Measurements from ENCODE around the gene TAF1C. TPM values are rescaled to one million over a fixed set of nuclear protein-coding genes. Genes with fewer than 3 reads are reported as not detected.

The TAF1C gene
- total and polyA plus RNA-seq, 11 donors = 16.3 to 34.4 (median 22.3) TPM

GRCh38 chr16:84161037-84161436 lies 25.8 kb downstream of the TAF1C start:
- DNase-seq (no peak), ATAC-seq (no peak)
- intact Hi-C loops (cut with DNase I) = no loop called here
- no peaks in the 10 kb centered on the region for H3K9me3 ChIP-seq
- no peaks in the 10 kb centered on the region for H3K36me3 ChIP-seq
- no peak overlapping the region for H3K27ac ChIP-seq
- no peaks in the 10 kb centered on the region for H3K4me1 ChIP-seq
- TF ChIP-seq CTCF (IDR thresholded peaks at IDR 0.05) (no peak), POLR2A (IDR thresholded peaks at IDR 0.05) (no peak)
- 81 to 85% (median 82%) methylated on average over 10 of the region's 10 CpGs for WGBS, 4 donors
- peaks cover 0 to 19% (median 4%) of the 10 kb centered on the region in 9 donors for H3K27me3 ChIP-seq
- H3K4me3 ChIP-seq = no peak overlapping the region

- H3K27me3 ChIP-seq = peaks cover 0 to 19% (median 4%) of the 10 kb centered on the region in 9 donors
- no peaks in the 10 kb centered on the region for H3K4me1 ChIP-seq
- no peak overlapping the region for H3K27ac ChIP-seq
- no peak for TF ChIP-seq CTCF (IDR thresholded peaks at IDR 0.05)
- 35 to 73% (median 60%) methylated on average over 1 of the region's 1 CpG for WGBS, 4 donors
- intact Hi-C loops (cut with DNase I) = no loop called here
- H3K4me3 ChIP-seq = no peak overlapping the region
- no peaks in the 10 kb centered on the region for H3K9me3 ChIP-seq
- ATAC-seq = no peak
- DNase-seq = no peak
- no peaks in the 10 kb centered on the region for H3K36me3 ChIP-seq
These were observed 27.1 kb downstream of the TAF1C start for GRCh38 chr16:84159800-84160199.

- WGBS, 4 donors = 17 to 39% (median 32%) methylated on average over 9 of the region's 9 CpGs
- H3K27me3 ChIP-seq = peaks cover 0 to 18% (median 4%) of the 10 kb centered on the region in 9 donors
- no peaks in the 10 kb centered on the region for H3K4me1 ChIP-seq
- TF ChIP-seq POLR2A (IDR thresholded peaks at IDR 0.05) = no peak
- no peak for TF ChIP-seq CTCF (IDR thresholded peaks at IDR 0.05)
- ATAC-seq = no peak
- no peak overlapping the region for H3K27ac ChIP-seq
- H3K9me3 ChIP-seq = no peaks in the 10 kb centered on the region
- intact Hi-C loops (cut with DNase I) = no loop called here
- no peaks in the 10 kb centered on the region for H3K36me3 ChIP-seq
- DNase-seq = no peak
- H3K4me3 ChIP-seq = no peak overlapping the region
These were observed 27.9 kb downstream of the TAF1C start for GRCh38 chr16:84159007-84159406.

- Histone ChIP-seq H3K9me3 (no peaks in the 10 kb centered on the region), H3K36me3 (no peaks in the 10 kb centered on the region), H3K27me3 (peaks cover 0 to 16% (median 4%) of the 10 kb centered on the region in 9 donors), H3K27ac (no peak overlapping the region), H3K4me3 (no peak overlapping the region), H3K4me1 (no peaks in the 10 kb centered on the region)
- peak in 2 of 12 donors; percentile 9 for TF ChIP-seq CTCF (IDR thresholded peaks at IDR 0.05)
- TF ChIP-seq POLR2A (IDR thresholded peaks at IDR 0.05) = no peak
- DNase-seq (no peak), ATAC-seq (no peak)
- 64 to 73% (median 68%) methylated on average over 5 of the region's 5 CpGs for WGBS, 4 donors
- intact Hi-C loops (cut with DNase I) = no loop called here
These were observed 30.5 kb downstream of the TAF1C start for GRCh38 chr16:84156342-84156784.

All from heart left ventricle (tissue), 16 donors.